OCI-M2 (cell line): ENCODE results near the gene IBA57.
"Not testable (repeated sequence)": the region's sequence is repeated elsewhere in the genome, so short reads cannot be mapped to it uniquely, and the experiment has no call there.

ENCODE experiments used
- DNase-seq: peaks from one replicate; lab custom pipeline; 2025; ENCODE audit not compliant: unreplicated experiment; lab: John Stamatoyannopoulos, UW

IBA57 gene

DNA sequence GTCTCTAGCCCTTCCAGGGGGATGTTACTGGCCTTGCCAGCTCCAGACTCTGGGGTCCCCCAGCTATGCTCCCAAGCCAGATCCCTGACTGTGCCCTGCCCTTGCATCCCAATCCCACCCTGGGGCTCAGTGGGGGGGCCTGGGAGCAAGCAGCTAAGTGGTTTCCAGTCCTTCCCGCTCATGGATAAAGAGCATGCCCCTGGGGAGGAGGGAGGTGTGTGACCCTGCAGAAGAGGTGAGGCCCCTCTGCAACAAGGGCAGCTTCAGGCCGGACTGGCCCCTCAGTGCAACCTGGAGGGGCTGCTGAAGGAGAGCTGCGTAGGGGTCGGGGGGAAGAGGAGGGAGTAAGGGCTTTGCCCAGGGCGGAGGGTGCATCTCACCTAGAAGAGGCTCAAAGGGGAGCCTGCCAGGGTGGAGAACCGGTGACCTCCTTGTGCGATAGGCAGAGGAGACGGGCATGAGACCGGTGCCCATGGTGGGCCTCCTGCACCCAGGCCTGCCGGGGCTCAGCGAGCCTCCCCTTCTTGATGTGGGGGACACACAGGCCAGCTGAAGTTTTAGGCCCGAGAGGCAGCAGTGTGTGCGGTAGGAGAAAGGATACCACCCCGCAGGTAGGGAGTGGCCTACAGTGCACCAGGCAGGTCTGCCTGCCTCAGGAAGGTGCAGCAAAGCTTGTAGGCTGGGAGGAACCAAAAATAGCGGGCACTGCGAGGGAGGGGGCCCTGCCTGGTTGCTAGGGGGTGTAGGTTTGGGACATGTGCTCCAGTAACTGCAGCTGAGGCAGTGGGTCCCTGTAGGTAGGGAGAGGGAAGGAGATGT, 45.3 kb downstream of the IBA57 start:
- DNase-seq, result no peak

DNA sequence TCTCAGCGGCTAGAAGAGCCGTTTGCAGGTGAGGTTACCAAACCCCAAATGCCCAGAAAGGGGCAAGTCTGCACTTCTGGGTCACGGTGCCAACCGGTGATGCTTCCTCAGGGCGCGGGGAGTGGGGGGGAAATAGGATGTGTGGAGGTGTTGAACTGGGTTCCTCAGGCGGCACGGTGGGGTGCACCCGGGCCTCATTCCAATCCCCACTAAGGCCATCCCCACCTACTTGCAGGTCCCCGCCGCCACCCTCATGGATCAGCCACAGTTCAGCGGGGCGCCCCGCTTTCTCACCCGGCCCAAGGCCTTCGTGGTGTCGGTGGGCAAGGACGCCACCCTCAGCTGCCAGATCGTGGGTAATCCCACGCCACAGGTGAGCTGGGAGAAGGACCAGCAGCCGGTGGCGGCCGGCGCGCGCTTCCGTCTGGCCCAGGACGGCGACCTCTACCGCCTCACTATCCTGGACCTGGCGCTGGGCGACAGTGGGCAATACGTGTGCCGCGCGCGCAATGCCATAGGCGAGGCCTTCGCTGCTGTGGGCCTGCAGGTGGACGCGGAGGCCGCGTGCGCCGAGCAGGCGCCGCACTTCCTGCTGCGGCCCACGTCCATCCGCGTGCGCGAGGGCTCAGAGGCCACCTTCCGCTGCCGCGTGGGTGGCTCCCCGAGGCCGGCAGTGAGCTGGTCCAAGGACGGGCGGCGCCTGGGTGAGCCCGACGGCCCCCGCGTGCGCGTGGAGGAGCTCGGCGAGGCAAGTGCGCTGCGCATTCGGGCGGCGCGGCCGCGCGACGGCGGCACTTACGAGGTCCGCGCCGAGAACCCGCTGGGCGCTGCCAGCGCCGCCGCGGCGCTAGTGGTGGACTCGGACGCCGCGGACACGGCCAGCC, 46.2 kb downstream of the IBA57 start:
- no peak for DNase-seq

- no peak for DNase-seq
These were observed 46.9 kb downstream of the IBA57 start for GRCh38 chr1:228212415-228212965.

DNA sequence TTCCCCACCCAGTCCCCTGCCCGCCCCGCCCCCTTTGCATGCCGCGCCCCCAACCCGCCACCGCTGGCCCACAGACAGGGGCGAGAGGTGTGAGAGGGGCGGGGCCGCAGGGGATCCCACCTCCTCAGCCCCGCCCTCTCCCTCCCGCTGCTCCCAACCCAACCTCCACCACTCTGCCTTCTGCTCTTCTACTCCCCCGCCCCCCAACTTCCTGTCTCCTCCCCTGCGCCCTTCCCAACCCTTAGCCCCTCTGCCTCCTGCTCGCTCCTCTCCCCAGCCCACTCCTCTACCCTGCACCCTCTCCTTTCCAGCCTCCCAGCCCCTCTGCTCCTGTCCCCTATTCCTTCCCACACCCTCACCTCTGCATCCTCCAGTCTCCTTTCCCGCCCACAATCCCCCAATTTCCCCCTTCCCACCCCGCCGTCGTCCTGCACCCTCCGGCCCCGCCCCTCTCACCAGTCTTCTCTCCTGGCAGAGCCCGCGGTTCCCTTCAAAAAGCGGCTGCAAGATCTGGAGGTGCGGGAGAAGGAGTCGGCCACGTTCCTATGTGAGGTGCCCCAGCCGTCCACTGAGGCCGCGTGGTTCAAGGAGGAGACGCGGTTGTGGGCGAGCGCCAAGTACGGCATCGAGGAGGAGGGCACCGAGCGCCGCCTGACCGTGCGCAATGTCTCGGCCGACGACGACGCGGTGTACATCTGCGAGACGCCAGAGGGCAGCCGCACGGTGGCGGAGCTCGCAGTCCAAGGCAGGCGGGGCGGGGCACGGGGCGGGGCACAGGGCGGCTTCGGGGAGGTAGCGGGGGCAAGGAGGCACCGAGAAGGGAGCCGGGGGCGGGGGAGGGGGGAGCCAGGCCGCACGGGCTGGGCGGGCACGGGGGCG, 47.6 kb downstream of the IBA57 start:
- no peak for DNase-seq

GRCh38 chr1:228213917-228214808, 48.6 kb downstream of the IBA57 start:
- DNase-seq, result no peak

- no peak for DNase-seq
These were observed 49.5 kb downstream of the IBA57 start for GRCh38 chr1:228214921-228215662.

DNA sequence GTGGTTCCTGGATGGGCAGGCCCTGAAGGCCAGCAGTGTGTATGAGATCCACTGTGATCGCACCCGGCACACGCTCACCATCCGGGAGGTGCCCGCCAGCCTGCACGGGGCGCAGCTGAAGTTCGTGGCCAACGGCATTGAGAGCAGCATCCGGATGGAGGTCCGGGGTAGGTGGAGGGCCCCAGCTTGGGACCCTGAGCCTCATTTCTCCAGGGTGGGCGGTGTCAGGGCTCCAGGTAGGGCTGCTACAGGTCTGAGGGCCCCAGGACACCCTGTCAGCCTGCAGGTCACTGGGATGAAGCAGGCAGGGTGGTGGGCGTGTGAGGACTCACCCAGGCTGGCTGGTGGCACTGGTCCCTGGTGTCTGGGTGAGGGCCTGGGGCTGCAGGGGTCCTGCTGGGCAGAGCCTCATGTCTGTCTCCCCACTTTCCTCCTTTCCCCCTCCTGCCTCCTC, 50.1 kb downstream of the IBA57 start:
- no peak for DNase-seq

- no peak for DNase-seq
These were observed 51.0 kb downstream of the IBA57 start for GRCh38 chr1:228216371-228217320.

DNA sequence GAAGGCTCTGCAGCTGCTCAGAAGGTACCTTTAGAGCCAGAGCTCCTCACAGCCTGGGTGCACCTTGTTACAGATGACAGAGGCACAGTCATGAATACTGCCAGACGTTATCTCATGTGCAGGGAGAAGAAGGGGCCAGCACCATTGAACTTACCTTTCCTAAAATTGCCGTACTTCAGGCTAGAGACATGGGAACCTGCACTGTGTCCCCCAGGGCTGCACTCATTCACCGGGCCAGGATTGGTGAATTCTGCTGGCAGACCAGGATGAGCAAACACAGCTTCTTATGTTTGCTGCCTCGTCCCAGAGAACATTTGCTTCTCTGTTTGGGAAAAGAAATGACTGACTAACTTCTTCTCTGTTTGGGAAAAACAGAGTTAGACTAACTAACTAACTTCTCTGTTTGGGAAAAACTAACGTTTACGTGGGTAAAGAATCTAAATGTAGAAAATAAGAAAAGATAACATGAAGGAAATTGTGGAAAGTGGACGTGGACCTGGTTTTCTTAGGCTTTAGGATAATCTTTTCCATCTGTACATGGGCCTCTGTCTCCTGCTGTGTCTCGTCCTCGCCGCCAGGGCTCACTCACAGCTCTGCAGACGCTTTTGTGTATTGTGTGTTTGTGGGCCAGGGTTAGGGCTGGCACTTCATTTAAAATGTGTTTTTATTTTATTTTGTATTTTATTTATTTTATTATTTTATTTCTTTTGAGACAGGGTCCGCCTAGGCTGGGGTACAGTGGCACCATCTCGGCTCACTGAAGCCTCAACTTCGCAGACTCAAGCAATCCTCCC, 52.1 kb downstream of the IBA57 start:
- no peak for DNase-seq

DNA sequence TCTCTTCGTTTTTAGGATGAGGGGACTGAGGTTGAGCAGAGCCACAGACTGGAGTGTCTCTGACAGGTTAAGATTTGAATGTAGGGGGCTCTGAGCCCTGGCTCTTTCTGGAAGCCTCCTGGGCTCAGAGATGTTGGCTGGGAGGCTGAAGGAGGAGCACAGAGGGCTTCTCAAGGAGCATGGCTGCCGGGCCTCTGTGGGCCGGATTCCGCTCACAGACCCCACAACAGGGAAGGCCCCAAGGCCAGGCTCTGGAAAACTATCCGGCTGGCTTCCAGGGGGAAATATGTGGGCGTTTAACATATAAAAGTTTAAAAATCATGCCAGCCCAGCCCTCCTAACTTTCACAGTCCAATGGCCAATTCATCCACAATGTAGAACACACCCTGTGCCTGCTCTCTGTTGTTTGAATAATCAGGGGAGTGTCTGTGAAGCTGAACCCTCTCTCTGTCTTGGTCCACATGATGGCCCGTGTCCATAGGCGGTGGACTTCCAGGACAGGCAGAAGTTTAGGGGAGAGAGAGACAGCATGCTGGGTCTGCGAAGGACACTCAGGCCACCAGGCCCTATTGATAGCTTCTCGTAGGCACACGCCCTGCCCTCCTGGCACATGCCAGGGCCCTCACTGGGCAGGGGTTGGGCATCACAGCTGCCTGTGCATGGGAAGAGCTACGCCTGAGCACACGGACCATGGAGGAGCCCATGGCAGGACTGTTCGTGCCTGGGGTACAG, 53.1 kb downstream of the IBA57 start:
- no peak for DNase-seq

DNA sequence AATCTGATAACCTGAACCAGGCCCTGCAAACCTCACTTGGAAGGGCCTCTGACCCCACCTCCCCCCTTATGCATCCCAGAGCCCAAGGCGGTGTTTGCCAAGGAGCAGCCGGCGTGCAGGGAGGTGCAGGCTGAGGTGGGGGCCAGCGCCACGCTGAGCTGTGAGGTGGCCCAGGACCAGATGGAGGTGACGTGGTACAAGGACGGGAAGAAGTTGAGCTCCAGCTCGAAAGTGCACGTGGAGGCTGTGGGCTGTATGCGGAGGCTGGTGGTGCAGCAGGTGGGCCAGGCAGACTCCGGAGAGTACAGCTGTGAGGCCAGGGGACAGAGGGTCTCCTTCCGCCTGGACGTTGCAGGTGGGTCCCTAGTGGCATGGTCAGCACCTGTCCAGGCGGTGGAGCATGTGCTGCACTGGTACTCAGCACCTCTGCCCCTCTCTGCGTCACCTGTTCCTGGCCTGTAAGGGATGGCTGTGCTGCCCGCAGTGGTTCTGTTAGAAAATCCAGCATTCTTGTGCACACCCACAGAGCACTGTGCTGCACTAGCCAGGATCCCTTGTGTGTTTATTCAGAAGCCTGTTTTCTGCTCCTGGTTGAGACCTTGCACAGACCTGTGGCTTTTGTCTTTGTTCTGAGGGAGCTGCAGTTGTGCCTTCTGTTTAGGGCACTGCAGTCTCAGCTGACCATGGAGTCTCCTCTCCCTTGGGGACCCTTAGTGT, 53.8 kb downstream of the IBA57 start:
- DNase-seq, result no peak

- DNase-seq, result no peak
These were observed 54.6 kb downstream of the IBA57 start for GRCh38 chr1:228219962-228220780.

DNA sequence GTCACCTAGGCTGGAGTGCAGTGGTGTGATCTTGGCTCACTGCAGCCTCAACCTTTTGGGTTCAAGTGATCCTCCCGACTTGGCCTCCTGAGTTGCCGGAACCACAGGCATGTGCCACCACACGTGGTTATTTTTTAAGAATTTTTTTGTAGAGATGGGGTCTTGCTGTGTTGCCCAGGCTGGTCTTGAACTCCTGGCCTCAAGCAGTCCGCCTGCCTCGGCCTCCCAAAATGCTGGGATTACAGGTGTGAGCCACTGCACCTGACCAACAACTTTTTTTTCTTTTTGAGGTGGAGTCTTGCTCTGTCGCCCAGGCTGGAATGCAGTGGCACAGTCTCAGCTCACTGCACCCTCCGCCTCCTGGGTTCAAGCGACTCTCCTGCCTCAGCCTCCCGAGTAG, 55.5 kb downstream of the IBA57 start:
- not testable (repeated sequence) for DNase-seq

DNA sequence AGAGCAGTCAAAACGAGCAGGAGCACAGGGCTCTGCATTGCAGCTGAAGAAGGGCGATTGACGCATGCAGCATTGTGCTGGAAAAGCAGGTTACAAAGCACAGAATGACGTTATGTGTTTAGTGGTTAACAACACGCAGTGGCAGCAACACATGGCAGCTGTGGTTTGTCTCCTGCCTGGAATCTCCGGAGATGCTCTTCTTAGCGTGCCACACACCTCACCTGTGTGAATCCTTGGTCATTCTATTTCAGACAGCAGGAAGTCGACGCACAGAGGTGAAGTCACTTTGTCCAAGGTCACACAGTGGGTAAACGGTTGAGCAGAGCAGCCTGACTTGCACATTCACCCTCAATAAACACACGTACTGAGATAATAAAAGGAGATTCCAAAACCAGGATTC, 56.9 kb downstream of the IBA57 start:
- no peak for DNase-seq
